Activated T-cell treated with anti-CD3 and anti-CD28 coated beads for 4 hours (primary cell): ENCODE results near the gene RTN4.

Experiments
- DNase-seq: peaks from one replicate; pipeline ENCODE4 v3.0.0-alpha.2; 2020

Gene RTN4

DNA sequence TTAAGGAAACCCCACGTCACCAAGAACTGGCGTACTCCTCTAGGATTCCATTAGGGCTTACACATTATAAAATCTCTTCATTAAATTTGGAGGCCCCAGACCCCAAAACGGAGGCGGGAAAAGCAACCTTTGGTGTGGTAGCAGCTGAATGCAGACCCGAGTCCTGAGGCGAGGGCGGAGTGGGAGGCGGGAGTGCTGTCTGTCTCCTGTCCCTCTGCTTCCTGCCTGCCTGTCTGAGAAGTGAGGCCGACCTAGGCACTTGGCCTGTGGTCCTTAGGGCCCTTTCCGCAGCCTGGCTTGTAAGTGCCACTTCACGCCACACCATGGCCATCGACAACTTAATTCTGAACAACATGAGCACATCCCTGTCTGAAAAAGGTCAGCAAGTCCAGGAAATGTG is 102.1 kb downstream of the RTN4 start:
- no peak for DNase-seq

- no peak for DNase-seq
Measured at GRCh38 chr2:54947646-54948045, 102.6 kb downstream of the RTN4 start.

DNA sequence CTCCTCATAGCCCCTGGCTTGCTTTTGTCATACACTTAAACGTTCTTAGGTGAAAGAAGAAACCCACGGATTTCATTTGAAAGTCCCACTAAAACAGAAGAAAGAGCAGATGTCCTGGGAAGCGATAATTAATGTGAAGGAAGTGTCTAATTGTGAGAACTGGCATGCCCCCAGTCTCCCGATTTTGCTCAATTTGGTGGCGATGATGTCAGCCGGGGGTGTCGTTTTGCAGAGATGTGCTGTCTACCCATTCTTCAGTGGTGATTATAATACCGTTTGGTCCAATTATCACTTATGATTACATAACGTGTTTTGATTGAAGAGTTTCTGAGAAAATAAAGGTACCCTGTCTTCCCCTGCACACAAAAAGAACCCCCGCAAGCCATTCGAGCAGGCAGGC is 103.1 kb downstream of the RTN4 start:
- no peak for DNase-seq

GRCh38 chr2:54946220-54946805 is 103.9 kb downstream of the RTN4 start:
- DNase-seq: no peak

DNA sequence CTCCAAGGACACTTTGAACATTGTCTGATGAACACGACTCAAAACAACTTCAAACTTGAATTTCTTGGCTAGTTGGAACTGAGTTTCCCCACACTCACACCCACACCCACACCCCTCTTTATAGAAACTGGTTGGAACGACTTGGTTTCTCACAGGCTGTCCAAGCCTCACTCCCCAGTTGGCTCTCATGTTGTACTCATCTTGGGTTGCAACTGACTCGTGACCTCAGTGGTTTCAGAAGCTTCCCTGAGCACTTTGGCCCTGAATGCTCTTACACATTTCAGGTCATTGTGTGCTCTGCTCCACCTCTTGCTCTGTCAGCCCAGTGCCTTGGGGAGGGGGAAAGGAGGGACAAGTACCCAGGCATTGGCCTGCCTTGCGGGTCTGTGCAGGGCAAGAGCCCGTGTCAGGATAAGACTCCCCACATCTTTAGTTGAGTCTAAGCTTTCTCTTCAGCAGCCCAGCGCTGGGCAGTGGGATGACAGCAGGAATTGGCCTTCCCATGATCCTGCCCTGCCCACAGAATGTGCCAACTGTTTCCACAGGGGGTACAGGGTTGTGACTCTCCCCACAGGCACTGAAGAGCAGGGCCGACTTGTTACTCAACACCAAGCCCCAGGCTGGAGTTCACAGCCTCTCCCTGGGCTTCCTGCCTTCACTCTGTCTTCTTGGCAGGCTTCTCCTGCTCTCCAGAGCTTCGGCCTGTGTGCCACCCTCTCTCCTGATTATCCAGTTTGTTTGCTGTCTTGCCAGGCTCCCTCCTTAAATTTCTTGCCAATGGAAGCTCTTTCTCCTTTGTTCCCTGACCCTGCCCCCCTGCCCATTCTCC is 104.6 kb downstream of the RTN4 start:
- DNase-seq: no peak

- DNase-seq: no peak
Measured at GRCh38 chr2:54944724-54945326, 105.4 kb downstream of the RTN4 start.

GRCh38 chr2:54942373-54942772 is 107.9 kb downstream of the RTN4 start:
- no peak for DNase-seq

DNA sequence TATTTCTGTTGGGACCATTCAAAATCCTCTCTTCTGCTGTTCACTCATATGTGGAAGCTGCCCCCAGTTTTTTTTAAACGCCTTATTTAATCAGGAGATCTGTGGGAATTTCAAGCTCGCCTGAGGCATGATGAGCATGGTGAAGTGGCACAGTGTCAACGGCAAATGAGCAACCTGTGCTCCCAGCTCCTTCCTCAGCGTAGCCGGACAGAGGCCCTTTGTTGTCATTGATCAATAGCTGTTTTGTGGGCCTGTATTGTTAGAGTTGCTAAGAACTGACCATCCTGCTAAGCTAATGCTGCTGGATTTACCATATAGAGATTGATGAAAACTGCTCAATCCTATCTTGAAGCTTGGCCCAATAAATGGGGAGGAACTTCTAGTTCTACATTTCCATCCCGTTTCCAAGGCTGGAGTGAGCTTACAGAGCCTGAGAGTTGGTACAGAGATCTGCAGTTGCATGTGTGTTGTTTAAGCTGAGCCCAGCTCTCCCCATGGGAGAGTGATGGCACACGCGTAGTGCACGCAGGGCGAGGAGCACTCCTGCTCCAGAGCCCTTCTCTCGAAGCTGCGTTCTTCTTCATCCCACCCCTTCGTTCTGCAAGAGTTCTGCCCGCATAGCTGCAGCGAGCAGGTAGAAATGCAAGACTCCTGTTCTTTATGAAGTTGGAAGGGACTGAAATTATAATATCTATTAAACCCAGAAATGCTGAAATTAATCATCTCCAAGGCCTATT is 108.8 kb downstream of the RTN4 start:
- no peak for DNase-seq

DNA sequence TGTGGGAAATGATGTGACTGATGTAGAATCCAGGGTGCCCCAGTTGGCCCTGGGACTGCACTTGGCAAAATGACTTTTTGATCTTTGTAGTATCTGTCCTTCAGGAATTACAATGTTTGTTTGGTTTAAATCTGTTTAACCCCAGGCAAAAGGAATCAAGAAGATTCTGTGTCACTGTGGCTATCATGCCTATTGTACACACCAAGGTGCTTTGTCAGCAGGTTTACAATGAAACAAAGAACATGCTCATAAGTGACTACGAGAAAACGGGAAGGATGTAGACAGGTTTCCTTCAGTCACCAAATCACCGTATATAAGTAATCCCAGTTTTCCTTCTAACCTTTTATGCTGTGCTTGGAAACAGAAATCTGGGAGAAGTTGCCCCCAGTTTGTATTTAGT is 109.5 kb downstream of the RTN4 start:
- DNase-seq: no peak

- no peak for DNase-seq
Measured at GRCh38 chr2:54939446-54940118, 110.7 kb downstream of the RTN4 start.

DNA sequence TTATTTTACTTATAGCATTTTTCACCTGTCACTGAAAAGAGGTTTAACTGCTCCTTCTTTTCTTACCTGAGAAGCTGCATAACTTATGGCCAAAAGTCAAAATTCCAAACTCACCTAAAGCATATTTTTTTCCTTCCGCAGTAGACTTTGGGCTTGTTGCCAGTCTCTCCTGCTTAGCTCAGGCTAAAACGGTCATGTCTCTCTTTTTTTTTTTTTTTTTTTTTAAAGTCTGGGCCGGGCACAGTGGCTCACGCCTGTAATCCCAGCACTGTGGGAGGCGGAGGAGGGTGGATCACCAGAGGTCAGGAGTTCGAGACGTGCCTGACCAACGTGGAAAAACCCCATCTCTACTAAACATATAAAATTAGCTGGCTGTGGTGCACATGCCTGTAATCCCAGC is 113.5 kb downstream of the RTN4 start:
- no peak for DNase-seq

DNA sequence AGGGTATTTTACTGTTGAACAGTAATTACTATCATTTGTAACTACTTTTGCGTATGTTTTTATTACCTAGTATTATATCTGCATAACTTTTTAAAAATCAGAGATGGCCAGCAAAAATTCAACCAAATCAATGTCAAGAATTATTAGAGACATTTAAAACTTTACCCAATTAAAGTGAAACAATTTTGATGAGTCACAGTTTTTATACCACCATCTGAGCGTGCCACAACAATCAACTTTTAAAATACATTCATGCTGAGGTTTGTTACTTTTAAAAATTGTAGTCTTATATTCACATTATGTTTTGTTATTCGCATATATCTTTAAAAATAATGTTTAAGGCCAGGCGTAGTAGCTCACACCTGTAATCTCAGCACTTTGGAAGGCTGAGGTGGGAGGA is 114.9 kb downstream of the RTN4 start:
- DNase-seq: no peak

GRCh38 chr2:54931473-54931872 is 118.8 kb downstream of the RTN4 start:
- DNase-seq: no peak

DNA sequence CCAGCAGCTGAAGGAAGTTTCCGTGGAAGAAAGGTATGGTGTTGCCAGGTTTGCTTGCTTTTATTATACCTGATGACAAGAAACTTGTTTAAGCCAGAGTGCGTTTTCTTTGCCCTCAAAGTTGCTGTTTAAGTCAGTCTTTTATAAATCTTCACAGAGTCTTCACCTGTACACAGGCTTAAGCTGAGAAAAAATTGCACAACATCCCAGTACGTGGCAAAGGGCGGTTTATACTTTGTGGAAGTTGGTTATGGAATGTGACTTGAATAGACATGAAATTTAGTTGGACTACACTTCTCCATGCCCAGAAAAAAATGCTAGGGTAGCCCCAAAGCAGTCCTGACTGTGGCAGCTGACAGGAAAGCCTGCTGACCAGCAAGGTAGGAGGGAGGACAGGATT is 121.5 kb downstream of the RTN4 start:
- no peak for DNase-seq

DNA sequence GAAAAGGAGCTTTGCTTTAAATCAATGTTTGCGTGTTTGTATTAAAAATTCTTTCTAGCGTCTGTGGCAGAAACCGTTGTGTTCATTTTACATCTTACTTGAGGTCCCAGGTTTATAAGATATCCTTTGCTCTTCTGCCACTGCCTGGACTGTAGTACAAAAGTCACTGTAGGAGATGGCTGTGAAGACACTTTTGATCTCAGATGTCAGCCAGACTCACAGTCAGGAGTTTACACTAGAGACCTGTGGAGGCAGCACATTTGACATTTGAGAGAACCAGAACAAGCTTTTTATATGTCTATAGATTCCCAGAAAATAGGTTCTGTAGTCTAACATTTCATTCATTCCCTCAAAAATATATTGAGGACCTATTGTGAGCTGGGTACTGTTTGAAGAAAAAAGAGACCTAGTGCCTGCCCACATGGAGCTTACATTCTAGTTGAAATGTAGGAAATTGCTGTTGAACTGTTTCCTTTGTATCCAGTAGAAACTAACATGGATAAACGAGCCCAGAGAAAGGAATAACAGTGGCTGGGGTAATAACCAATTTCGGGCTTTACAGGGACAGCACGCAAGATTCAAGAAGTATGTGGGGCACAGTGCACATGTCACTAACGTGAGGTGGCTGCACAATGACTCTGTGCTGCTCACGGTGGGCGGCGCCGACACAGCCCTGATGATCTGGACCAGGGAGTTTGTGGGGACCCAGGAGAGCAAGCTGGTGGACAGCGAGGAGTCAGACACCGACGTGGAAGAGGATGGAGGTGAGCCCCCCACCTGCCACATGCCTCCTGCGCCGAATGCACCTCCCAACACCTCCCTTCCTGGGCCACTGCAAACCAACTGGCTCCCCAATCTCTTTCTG is 122.3 kb downstream of the RTN4 start:
- no peak for DNase-seq

DNA sequence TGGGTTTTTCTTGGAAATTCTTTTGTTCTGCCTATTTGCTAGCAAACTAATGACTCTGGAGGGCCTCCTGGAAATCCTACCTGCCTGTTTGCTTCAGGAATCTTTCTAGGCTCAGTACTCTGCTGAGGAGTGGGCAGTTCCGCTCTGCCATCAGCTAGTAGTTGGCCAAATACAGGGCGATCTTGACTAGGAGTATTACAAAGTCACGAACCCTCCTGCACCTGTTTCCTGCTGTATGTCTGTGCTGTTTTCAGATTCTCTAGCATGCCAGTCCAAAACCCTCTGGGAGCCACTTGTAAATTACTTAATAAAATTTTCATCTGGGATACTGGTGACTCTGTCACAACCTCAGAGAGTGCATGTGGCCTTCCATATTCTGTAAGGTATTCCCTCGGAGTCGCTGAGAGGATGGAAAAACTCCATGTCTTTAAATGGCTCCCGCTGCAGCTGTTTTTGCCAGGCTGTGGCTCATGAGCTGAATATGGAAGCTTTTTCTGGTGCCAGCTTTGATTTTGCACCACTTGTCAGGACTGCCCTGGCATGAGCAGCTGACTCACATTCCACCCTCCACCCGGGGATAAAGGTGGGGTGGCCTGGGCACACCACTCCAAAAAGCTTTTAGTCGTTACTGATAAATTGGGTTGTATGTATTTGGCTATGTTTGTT is 123.0 kb downstream of the RTN4 start:
- no peak for DNase-seq

- DNase-seq: no peak
Measured at GRCh38 chr2:54925022-54925421, 125.2 kb downstream of the RTN4 start.

DNA sequence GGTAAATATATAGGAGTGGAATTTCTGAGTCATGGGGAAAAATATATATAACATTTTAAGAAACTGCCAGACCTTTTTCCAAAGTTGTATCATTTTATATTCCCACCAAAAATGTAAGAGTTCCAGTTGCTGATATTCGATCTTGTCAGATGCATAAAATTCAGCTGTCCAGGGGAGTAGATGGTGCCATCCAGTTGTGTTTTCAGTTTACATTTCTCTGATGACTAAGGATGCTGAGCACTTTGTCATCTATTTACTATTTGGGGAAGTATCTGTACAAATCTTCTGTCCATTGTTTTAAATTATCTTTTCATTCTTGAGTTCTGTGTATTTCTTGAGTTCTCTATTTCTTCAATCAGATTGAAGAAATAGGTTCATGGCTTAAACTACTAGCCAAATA is 126.1 kb downstream of the RTN4 start:
- no peak for DNase-seq
